HG03432 (cell line): ENCODE data around the gene CTH.
"Not testable (repeated sequence)": the region's sequence is repeated elsewhere in the genome, so short reads cannot be mapped to it uniquely, and the experiment has no call there.

Source experiments
- ATAC-seq: cut with Tn5 transposase; IDR thresholded peaks from one replicate; pipeline ENCODE4 v1.9.1; 2021; ENCODE audit warnings: mild to moderate bottlenecking, moderate library complexity; ENCODE audit not compliant: unreplicated experiment

CTH gene

GRCh38 chr1:70449049-70449448, 38.0 kb downstream of the CTH start:
- no peak for ATAC-seq

GRCh38 chr1:70452164-70452939, 41.3 kb downstream of the CTH start:
- ATAC-seq, result peak; percentile 60

- ATAC-seq, result no peak
Observed at GRCh38 chr1:70455291-70455690, 44.2 kb downstream of the CTH start.

GRCh38 chr1:70458131-70458530, 47.1 kb downstream of the CTH start:
- no peak for ATAC-seq

- ATAC-seq, result no peak
Observed at GRCh38 chr1:70459496-70460225, 48.6 kb downstream of the CTH start.

GRCh38 chr1:70460740-70461713, 50.0 kb downstream of the CTH start:
- not testable (repeated sequence) for ATAC-seq

GRCh38 chr1:70462611-70463010, 51.5 kb downstream of the CTH start:
- ATAC-seq, result no peak

GRCh38 chr1:70465911-70466310, 54.8 kb downstream of the CTH start:
- ATAC-seq, result no peak

- ATAC-seq, result no peak
Observed at GRCh38 chr1:70467531-70467930, 56.5 kb downstream of the CTH start.

GRCh38 chr1:70468180-70468579, 57.1 kb downstream of the CTH start:
- ATAC-seq, result no peak

- ATAC-seq, result not testable (repeated sequence)
Observed at GRCh38 chr1:70469184-70469583, 58.1 kb downstream of the CTH start.

- ATAC-seq, result no peak
Observed at GRCh38 chr1:70475023-70475422, 64.0 kb downstream of the CTH start.

GRCh38 chr1:70477090-70477489, 66.0 kb downstream of the CTH start:
- no peak for ATAC-seq

GRCh38 chr1:70477905-70478304, 66.8 kb downstream of the CTH start:
- not testable (repeated sequence) for ATAC-seq

GRCh38 chr1:70483342-70483741, 72.3 kb downstream of the CTH start:
- ATAC-seq, result no peak

GRCh38 chr1:70485624-70486023, 74.6 kb downstream of the CTH start:
- peak; percentile 54 for ATAC-seq

GRCh38 chr1:70486676-70487458, 75.8 kb downstream of the CTH start:
- ATAC-seq, result no peak

GRCh38 chr1:70487459-70487815, 76.4 kb downstream of the CTH start:
- no peak for ATAC-seq

GRCh38 chr1:70487910-70488665, 77.0 kb downstream of the CTH start:
- ATAC-seq, result peak; percentile 68
